SU-DHL-6 (cell line): ENCODE measurements around the gene KRT25.

Experiments
- H2AFZ ChIP-seq: fragments of 200-600 bp; sonication (generic); 2 replicates; pipeline ENCODE4 v1.6.1; 2014; ENCODE audit warnings: low read depth, mild to moderate bottlenecking, moderate library complexity, mixed read lengths, antibody characterized with exemption, low read length; ENCODE audit not compliant: severe bottlenecking
- H3F3A ChIP-seq: fragments of 200-600 bp; shearing (Covaris generic); 2 replicates; pipeline ENCODE4 v1.6.0; 2016; ENCODE audit warnings: antibody characterized with exemption, mild to moderate bottlenecking; ENCODE audit not compliant: insufficient read depth
- H3K27ac ChIP-seq: fragments of 200-600 bp; sonication (generic); 2 replicates; pipeline ENCODE4 v1.5.1; 2016; ENCODE audit warnings: low read depth, mild to moderate bottlenecking, low read length, moderate library complexity, mixed read lengths
- H3K27me3 ChIP-seq: fragments of 200-600 bp; sonication (generic), shearing (Covaris generic); 2 replicates; pipeline ENCODE4 v1.6.0; 2014; ENCODE audit warnings: mild to moderate bottlenecking, low read length
- H3K36me3 ChIP-seq: fragments of 200-600 bp; sonication (generic); 2 replicates; pipeline ENCODE4 v1.6.1; 2014; ENCODE audit warnings: mild to moderate bottlenecking, low read length, mixed read lengths
- H3K4me2 ChIP-seq: fragments of 300-600, 200-600 bp; shearing (Covaris generic), sonication (generic); 2 replicates; pipeline ENCODE4 v1.6.0; 2014; ENCODE audit warnings: low read length, low read depth, mild to moderate bottlenecking; ENCODE audit not compliant: poor library complexity, severe bottlenecking
- H3K4me3 ChIP-seq: fragments of 200-600 bp; sonication (generic); 2 replicates; pipeline ENCODE4 v1.5.1; 2014; ENCODE audit warnings: antibody characterized with exemption, low read length, mild to moderate bottlenecking, mixed read lengths; ENCODE audit not compliant: insufficient read depth, poor library complexity, severe bottlenecking
- H3K79me2 ChIP-seq: fragments of 200-600 bp; sonication (generic); 2 replicates; pipeline ENCODE4 v1.6.1; 2014; ENCODE audit warnings: mild to moderate bottlenecking, low read length, moderate library complexity; ENCODE audit not compliant: insufficient read depth
- H3K9ac ChIP-seq: fragments of 200-600 bp; sonication (generic); 2 replicates; pipeline ENCODE4 v1.7.0; 2014; ENCODE audit warnings: mild to moderate bottlenecking, low read length
- H3K9me2 ChIP-seq: fragments of 200-600 bp; sonication (generic); replicated peaks from 2 replicates; pipeline ENCODE4 v1.6.1; 2014; ENCODE audit warnings: low read length; ENCODE audit not compliant: insufficient read depth
- H3K9me3 ChIP-seq: fragments of 200-600 bp; sonication (generic); 2 replicates; pipeline ENCODE4 v1.6.1; 2014; ENCODE audit warnings: low read length, mixed read lengths; ENCODE audit not compliant: insufficient read depth
- H4K20me1 ChIP-seq: fragments of 200-600 bp; sonication (generic); 2 replicates; pipeline ENCODE4 v1.6.1; 2014; ENCODE audit warnings: low read depth, mild to moderate bottlenecking, antibody characterized with exemption, low read length, moderate library complexity, mixed read lengths
- EZH2phosphoT487 ChIP-seq: fragments of 200-600 bp; sonication (generic), shearing (Covaris generic); conservative IDR thresholded peaks from 2 replicates; pipeline ENCODE4 v1.6.1; 2018; ENCODE audit warnings: mild to moderate bottlenecking, antibody characterized with exemption, low read length, moderate library complexity, mixed read lengths
- TF ChIP-seq, protein P1 (sequence below): fragments of 200-600 bp; sonication (generic); IDR thresholded peaks from one replicate; pipeline ENCODE4 v1.5.1; 2017; ENCODE audit warnings: antibody characterized with exemption, mild to moderate bottlenecking, low read length, moderate library complexity; ENCODE audit not compliant: insufficient read depth, poor library complexity, severe bottlenecking

KRT25 gene

GRCh38 chr17:40722241-40722640, 32.9 kb downstream of the KRT25 start:
- H3K9me3 ChIP-seq, result no peaks in the 10 kb centered on the region
- H3K4me3 ChIP-seq, result no peak overlapping the region
- no peaks in the 10 kb centered on the region for H3K79me2 ChIP-seq
- no peak overlapping the region for H3K9ac ChIP-seq
- H3K36me3 ChIP-seq, result no peaks in the 10 kb centered on the region
- no peak overlapping the region for H3K4me2 ChIP-seq
- H3F3A ChIP-seq, result no peaks in the 10 kb centered on the region
- TF ChIP-seq, protein P1, sequence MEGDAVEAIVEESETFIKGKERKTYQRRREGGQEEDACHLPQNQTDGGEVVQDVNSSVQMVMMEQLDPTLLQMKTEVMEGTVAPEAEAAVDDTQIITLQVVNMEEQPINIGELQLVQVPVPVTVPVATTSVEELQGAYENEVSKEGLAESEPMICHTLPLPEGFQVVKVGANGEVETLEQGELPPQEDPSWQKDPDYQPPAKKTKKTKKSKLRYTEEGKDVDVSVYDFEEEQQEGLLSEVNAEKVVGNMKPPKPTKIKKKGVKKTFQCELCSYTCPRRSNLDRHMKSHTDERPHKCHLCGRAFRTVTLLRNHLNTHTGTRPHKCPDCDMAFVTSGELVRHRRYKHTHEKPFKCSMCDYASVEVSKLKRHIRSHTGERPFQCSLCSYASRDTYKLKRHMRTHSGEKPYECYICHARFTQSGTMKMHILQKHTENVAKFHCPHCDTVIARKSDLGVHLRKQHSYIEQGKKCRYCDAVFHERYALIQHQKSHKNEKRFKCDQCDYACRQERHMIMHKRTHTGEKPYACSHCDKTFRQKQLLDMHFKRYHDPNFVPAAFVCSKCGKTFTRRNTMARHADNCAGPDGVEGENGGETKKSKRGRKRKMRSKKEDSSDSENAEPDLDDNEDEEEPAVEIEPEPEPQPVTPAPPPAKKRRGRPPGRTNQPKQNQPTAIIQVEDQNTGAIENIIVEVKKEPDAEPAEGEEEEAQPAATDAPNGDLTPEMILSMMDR, result no peak
- no peak for TF ChIP-seq EZH2phosphoT487
- H3K9me2 ChIP-seq, result no peaks in the 10 kb centered on the region
- H2AFZ ChIP-seq, result no peak overlapping the region
- no peaks in the 10 kb centered on the region for H3K27me3 ChIP-seq
- no peaks in the 10 kb centered on the region for H4K20me1 ChIP-seq
- H3K27ac ChIP-seq, result no peak overlapping the region

GRCh38 chr17:40720899-40721298, 34.2 kb downstream of the KRT25 start:
- H3K36me3 ChIP-seq, result no peaks in the 10 kb centered on the region
- no peaks in the 10 kb centered on the region for H3F3A ChIP-seq
- TF ChIP-seq EZH2phosphoT487, result no peak
- TF ChIP-seq, protein P1, result no peak
- H3K79me2 ChIP-seq, result no peaks in the 10 kb centered on the region
- no peaks in the 10 kb centered on the region for H3K27me3 ChIP-seq
- H3K9ac ChIP-seq, result no peak overlapping the region
- H3K9me2 ChIP-seq, result no peaks in the 10 kb centered on the region
- H3K4me2 ChIP-seq, result no peak overlapping the region
- no peak overlapping the region for H3K27ac ChIP-seq
- no peak overlapping the region for H3K4me3 ChIP-seq
- no peak overlapping the region for H2AFZ ChIP-seq
- no peaks in the 10 kb centered on the region for H3K9me3 ChIP-seq
- no peaks in the 10 kb centered on the region for H4K20me1 ChIP-seq

GRCh38 chr17:40718930-40719329, 36.2 kb downstream of the KRT25 start:
- Histone ChIP-seq H3K4me3 (no peak overlapping the region), H3K36me3 (no peaks in the 10 kb centered on the region), H3K79me2 (no peaks in the 10 kb centered on the region), H4K20me1 (no peaks in the 10 kb centered on the region), H3K27ac (no peak overlapping the region), H3K9me2 (no peaks in the 10 kb centered on the region), H3K9me3 (no peaks in the 10 kb centered on the region), H3K27me3 (no peaks in the 10 kb centered on the region), H3F3A (no peaks in the 10 kb centered on the region), H3K4me2 (no peak overlapping the region), H3K9ac (no peak overlapping the region), H2AFZ (no peak overlapping the region)
- TF ChIP-seq, protein P1, result no peak
- TF ChIP-seq EZH2phosphoT487, result no peak
